A673 (cell line): ENCODE data around the gene UGGT2. TPM values are rescaled to one million over a fixed set of nuclear protein-coding genes. Genes with fewer than 3 reads are reported as not detected.

Experiments used
- BruUV-seq: library from RNA; stranded (reverse); fragments of 400-500 nt; replicated peaks from 2 replicates; lab custom pipeline; 2021; lab: Mats Ljungman, UMichigan
- CTCF ChIA-PET: fragments of 300-600 bp; sonication (Branson Sonifier 250); formaldehyde crosslinking; loops from one replicate; lab custom pipeline; 2022; ENCODE audit warnings: antibody characterized with exemption; lab: Charles Lee
- POLR2A ChIA-PET: fragments of 300-600 bp; sonication (Branson Sonifier 250); formaldehyde crosslinking; loops from one replicate; lab custom pipeline; 2022; ENCODE audit warnings: antibody characterized with exemption; ENCODE audit not compliant: low non-redundant PET; lab: Charles Lee
- DNase-seq: peaks from one replicate; pipeline ENCODE4 v3.0.0-alpha.2; 2015; ENCODE audit warnings: low spot score
- H3K27ac ChIP-seq: fragments of 200-600 bp; sonication (generic); 2 replicates; pipeline ENCODE4 v1.5.1; 2016; ENCODE audit warnings: mixed run types, low read depth, mild to moderate bottlenecking, mixed read lengths, antibody characterized with exemption, low read length; ENCODE audit not compliant: poor library complexity, severe bottlenecking
- H3K27me3 ChIP-seq: fragments of 200-600 bp; sonication (generic); replicated peaks from 2 replicates; pipeline ENCODE4 v1.6.1; 2017; ENCODE audit warnings: mixed run types, low read depth, mild to moderate bottlenecking, mixed read lengths, antibody characterized with exemption, low read length; ENCODE audit not compliant: insufficient read depth, poor library complexity
- H3K36me3 ChIP-seq: fragments of 200-600 bp; sonication (generic); 2 replicates; pipeline ENCODE4 v1.6.1; 2016; ENCODE audit warnings: mixed run types, mild to moderate bottlenecking, mixed read lengths, antibody characterized with exemption, low read length; ENCODE audit not compliant: insufficient read depth, poor library complexity, severe bottlenecking
- H3K4me1 ChIP-seq: fragments of 200-600 bp; sonication (generic); 2 replicates; pipeline ENCODE4 v1.6.1; 2017; ENCODE audit warnings: mixed run types, mild to moderate bottlenecking, mixed read lengths, antibody characterized with exemption, low read length; ENCODE audit not compliant: insufficient read depth, poor library complexity, severe bottlenecking
- H3K4me3 ChIP-seq: fragments of 200-600 bp; sonication (generic); 2 replicates; pipeline ENCODE4 v1.5.1; 2016; ENCODE audit warnings: low read depth, mixed run types, mild to moderate bottlenecking, mixed read lengths, low read length; ENCODE audit not compliant: poor library complexity, severe bottlenecking
- H3K9me3 ChIP-seq: fragments of 200-600 bp; sonication (generic); 2 replicates; pipeline ENCODE4 v1.6.1; 2016; ENCODE audit warnings: mixed run types, low read depth, mild to moderate bottlenecking, mixed read lengths, antibody characterized with exemption, low read length; ENCODE audit not compliant: poor library complexity, severe bottlenecking
- EZH2 ChIP-seq: fragments of 200-600 bp; sonication (generic); IDR thresholded peaks from 2 replicates; pipeline ENCODE4 v1.6.1; 2017; ENCODE audit warnings: borderline replicate concordance, low read depth, mild to moderate bottlenecking, mixed read lengths, antibody characterized with exemption, low read length; ENCODE audit not compliant: poor library complexity, severe bottlenecking
- intact Hi-C: fragments of 100-400 bp; cut with micrococcal nuclease; formaldehyde crosslinking; loops from one replicate; pipeline ENCODE4 v1.10.0; 2022; ENCODE audit not compliant: unreplicated experiment
- total RNA-seq: library from RNA; stranded (reverse); gene quantifications from 2 replicates; pipeline ENCODE4 v1.2.3, GENCODE V29; 2021
- TF ChIP-seq, protein P1 (sequence below): fragments of 300-800, 200-600 bp; sonication (generic); conservative IDR thresholded peaks from 2 replicates; pipeline ENCODE4 v1.5.1; 2017; ENCODE audit warnings: low read depth, mild to moderate bottlenecking, antibody characterized with exemption, low read length, moderate library complexity, mixed read lengths

The UGGT2 gene
- total RNA-seq, 1 experiment from 2014 or later: 10.1 TPM

GRCh38 chr13:96020931-96021330 is 32.3 kb downstream of the UGGT2 start:
- ChIA-PET POLR2A (no interaction called here), CTCF (interaction anchor here (1.5 kb wide), 1 partner anchor 208 kb away, joined by 10 read pairs; no protein-coding TSS in a partner anchor)
- TF ChIP-seq, protein P1, sequence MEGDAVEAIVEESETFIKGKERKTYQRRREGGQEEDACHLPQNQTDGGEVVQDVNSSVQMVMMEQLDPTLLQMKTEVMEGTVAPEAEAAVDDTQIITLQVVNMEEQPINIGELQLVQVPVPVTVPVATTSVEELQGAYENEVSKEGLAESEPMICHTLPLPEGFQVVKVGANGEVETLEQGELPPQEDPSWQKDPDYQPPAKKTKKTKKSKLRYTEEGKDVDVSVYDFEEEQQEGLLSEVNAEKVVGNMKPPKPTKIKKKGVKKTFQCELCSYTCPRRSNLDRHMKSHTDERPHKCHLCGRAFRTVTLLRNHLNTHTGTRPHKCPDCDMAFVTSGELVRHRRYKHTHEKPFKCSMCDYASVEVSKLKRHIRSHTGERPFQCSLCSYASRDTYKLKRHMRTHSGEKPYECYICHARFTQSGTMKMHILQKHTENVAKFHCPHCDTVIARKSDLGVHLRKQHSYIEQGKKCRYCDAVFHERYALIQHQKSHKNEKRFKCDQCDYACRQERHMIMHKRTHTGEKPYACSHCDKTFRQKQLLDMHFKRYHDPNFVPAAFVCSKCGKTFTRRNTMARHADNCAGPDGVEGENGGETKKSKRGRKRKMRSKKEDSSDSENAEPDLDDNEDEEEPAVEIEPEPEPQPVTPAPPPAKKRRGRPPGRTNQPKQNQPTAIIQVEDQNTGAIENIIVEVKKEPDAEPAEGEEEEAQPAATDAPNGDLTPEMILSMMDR: no peak
- no peak for TF ChIP-seq EZH2
- H3K4me1 ChIP-seq: no peaks in the 10 kb centered on the region
- no peaks in the 10 kb centered on the region for H3K36me3 ChIP-seq
- intact Hi-C loops: loop anchor here (1.0 to 2.0 kb wide), 4 partner anchors 56 to 938 kb away; no protein-coding TSS in a partner anchor
- DNase-seq: no peak
- no peak overlapping the region for H3K4me3 ChIP-seq
- H3K9me3 ChIP-seq: no peaks in the 10 kb centered on the region
- BruUV-seq: no TSS peak
- no peak overlapping the region for H3K27ac ChIP-seq
- H3K27me3 ChIP-seq: no peaks in the 10 kb centered on the region

DNA sequence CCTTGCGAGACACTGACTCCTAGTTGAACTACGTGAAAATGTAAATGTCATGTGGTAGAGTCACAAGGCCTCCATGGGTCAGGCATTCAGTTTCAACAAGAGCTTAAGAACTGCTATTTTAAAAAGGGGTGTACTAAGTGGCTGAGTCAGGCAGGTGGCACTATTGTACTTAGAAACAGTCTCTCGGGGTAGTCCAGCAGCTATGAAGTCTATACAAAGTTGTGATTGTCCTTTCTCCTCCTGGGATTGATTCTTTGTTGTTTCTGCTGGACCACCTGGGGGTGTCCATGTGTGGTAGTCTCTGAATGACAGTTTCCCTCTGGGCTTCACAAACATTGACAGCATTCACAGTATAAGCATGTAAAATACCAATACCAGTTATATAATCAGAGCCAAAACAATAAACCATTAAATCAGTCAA is 33.0 kb downstream of the UGGT2 start:
- ChIA-PET CTCF (interaction anchor here (0.5 to 1.5 kb wide), 6 partner anchors 55 to 948 kb away, joined by 3 to 19 read pairs (median 4); no protein-coding TSS in a partner anchor), POLR2A (no interaction called here)
- BruUV-seq: no TSS peak
- Histone ChIP-seq H3K27ac (no peak overlapping the region), H3K4me3 (no peak overlapping the region), H3K27me3 (no peaks in the 10 kb centered on the region), H3K9me3 (no peaks in the 10 kb centered on the region), H3K36me3 (no peaks in the 10 kb centered on the region), H3K4me1 (no peaks in the 10 kb centered on the region)
- no peak for TF ChIP-seq EZH2
- TF ChIP-seq, protein P1: peak; percentile 70
- intact Hi-C loops: loop anchor here (1.0 to 2.0 kb wide), 4 partner anchors 57 to 939 kb away; no protein-coding TSS in a partner anchor
- peak; percentile 65 for DNase-seq

GRCh38 chr13:96018135-96018534 is 35.1 kb downstream of the UGGT2 start:
- Histone ChIP-seq H3K4me3 (no peak overlapping the region), H3K27ac (no peak overlapping the region), H3K9me3 (no peaks in the 10 kb centered on the region), H3K36me3 (no peaks in the 10 kb centered on the region), H3K27me3 (no peaks in the 10 kb centered on the region), H3K4me1 (no peaks in the 10 kb centered on the region)
- ChIA-PET CTCF (no interaction called here), POLR2A (no interaction called here)
- intact Hi-C loops: no loop called here
- no peak for TF ChIP-seq EZH2
- TF ChIP-seq, protein P1: no peak
- no peak for DNase-seq
- no TSS peak for BruUV-seq
